Caco-2 (cell line): ENCODE measurements around the gene FGF1. TPM values are rescaled to one million over a fixed set of nuclear protein-coding genes. Genes with fewer than 3 reads are reported as not detected.

Source experiments
- BruUV-seq: library from RNA; stranded (reverse); fragments of 400-500 nt; replicated peaks from 2 replicates; lab custom pipeline; 2021; lab: Mats Ljungman, UMichigan
- CTCF ChIA-PET: fragments of 300-600 bp; sonication (Branson Sonifier 250); formaldehyde crosslinking; loops from one replicate; lab custom pipeline; 2022; ENCODE audit warnings: antibody characterized with exemption; lab: Charles Lee
- POLR2A ChIA-PET: fragments of 300-600 bp; sonication (Branson Sonifier 250); formaldehyde crosslinking; loops from one replicate; lab custom pipeline; 2022; ENCODE audit warnings: antibody characterized with exemption; lab: Charles Lee
- DNase-seq, 2 experiments: peaks; one replicate each; pipeline versions ENCODE4 v3.0.0 to v3.0.0-alpha.2; 2020 to 2022
- H3K27me3 ChIP-seq: replicated peaks from 2 replicates; pipeline ENCODE4 v1.6.0; 2011; ENCODE audit warnings: low read length; ENCODE audit not compliant: control insufficient read depth, insufficient read depth
- H3K36me3 ChIP-seq: 2 replicates; pipeline ENCODE4 v1.5.1; 2011; ENCODE audit warnings: low read length; ENCODE audit not compliant: control insufficient read depth, insufficient read depth
- H3K4me1 ChIP-seq: fragments of 250-450 bp; sonication (Bioruptor Pico); 2 replicates; pipeline ENCODE4 v1.5.1; 2020; ENCODE audit warnings: mild to moderate bottlenecking
- H3K4me3 ChIP-seq: 2 replicates; pipeline ENCODE4 v1.5.1; 2011; ENCODE audit warnings: low read depth, mild to moderate bottlenecking, control low read depth, low read length
- H3K9me3 ChIP-seq: fragments of 250-450 bp; sonication (Bioruptor Pico); 2 replicates; pipeline ENCODE4 v1.5.1; 2020; ENCODE audit warnings: mild to moderate bottlenecking, moderate library complexity
- H3K27ac Mint-ChIP-seq: one replicate; pipeline ENCODE4 v1.8.0; 2022; ENCODE audit warnings: mixed read lengths; ENCODE audit not compliant: unreplicated experiment
- H3K27me3 Mint-ChIP-seq: one replicate; pipeline ENCODE4 v1.8.0; 2022; ENCODE audit warnings: mixed read lengths; ENCODE audit not compliant: insufficient read depth, unreplicated experiment
- H3K36me3 Mint-ChIP-seq: one replicate; pipeline ENCODE4 v1.8.0; 2022; ENCODE audit warnings: mild to moderate bottlenecking, mixed read lengths; ENCODE audit not compliant: insufficient read depth, unreplicated experiment
- H3K4me1 Mint-ChIP-seq: one replicate; pipeline ENCODE4 v1.8.0; 2022; ENCODE audit warnings: low read depth, mixed read lengths; ENCODE audit not compliant: unreplicated experiment
- H3K4me3 Mint-ChIP-seq: one replicate; pipeline ENCODE4 v1.8.0; 2022; ENCODE audit warnings: mild to moderate bottlenecking, moderate library complexity, mixed read lengths; ENCODE audit not compliant: unreplicated experiment
- H3K9me3 Mint-ChIP-seq: one replicate; pipeline ENCODE4 v1.8.0; 2022; ENCODE audit warnings: mixed read lengths; ENCODE audit not compliant: unreplicated experiment
- intact Hi-C: fragments of 100-400 bp; cut with micrococcal nuclease; formaldehyde crosslinking; loops from one replicate; pipeline ENCODE4 v1.10.0; 2022; ENCODE audit not compliant: unreplicated experiment
- total RNA-seq: library from RNA; stranded (reverse); gene quantifications from 2 replicates; pipeline ENCODE4 v1.2.3, GENCODE V29; 2022
- TF ChIP-seq, protein P1 (sequence below), 2 experiments: fragments of 200-600 bp in 1 of 2; IDR thresholded peaks; 1 replicate in 1 of 2; 2 replicates in 1 of 2; pipeline versions ENCODE4 v1.5.1 to v1.8.0; 2011 to 2022; ENCODE audit warnings: antibody characterized with exemption in 1 of 2, control low read depth in 1 of 2, inconsistent platforms in 1 of 2, low read depth in 1 of 2, low read length in 1 of 2, mild to moderate bottlenecking in 1 of 2, moderate library complexity in 1 of 2; ENCODE audit not compliant: insufficient read depth in 1 of 2, severe bottlenecking in 1 of 2, unreplicated experiment in 1 of 2

Gene FGF1
- total RNA-seq, 1 experiment from 2014 or later: not detected

DNA sequence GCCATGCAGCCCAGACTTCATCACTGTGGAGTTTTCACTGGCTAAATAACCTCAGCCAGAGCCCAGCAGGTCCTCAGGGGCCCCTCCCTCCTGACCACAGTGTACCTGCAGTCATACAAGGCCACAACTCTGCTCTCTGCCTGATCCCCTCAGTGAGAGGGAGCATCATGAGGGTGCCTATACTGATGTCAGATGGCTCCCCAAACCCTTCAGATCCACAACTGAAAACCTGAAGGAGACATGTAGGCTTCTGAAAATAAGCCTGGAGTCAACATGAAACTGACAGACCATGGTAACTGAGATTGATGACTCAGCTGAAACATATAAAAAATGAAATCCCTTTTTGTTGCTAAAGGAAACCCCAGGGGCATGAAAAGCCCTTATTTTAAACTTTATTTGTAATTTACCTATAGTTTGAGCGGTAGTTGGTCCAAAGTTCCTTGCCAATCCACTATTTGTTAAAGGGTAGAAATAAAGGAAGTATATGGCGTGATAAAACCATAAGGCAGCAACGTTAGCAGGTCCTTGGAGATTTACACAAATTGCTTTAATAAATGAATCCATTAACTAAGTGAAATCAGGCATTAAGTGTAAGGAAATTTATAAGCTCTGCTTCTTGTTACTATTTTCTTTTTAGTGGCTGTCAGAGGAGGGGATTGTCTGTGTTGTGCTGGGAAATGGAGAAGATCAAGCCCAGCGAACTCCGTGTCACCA lies 68.3 kb downstream of the FGF1 start:
- POLR2A ChIA-PET: no interaction called here
- CTCF ChIA-PET: no interaction called here

DNA sequence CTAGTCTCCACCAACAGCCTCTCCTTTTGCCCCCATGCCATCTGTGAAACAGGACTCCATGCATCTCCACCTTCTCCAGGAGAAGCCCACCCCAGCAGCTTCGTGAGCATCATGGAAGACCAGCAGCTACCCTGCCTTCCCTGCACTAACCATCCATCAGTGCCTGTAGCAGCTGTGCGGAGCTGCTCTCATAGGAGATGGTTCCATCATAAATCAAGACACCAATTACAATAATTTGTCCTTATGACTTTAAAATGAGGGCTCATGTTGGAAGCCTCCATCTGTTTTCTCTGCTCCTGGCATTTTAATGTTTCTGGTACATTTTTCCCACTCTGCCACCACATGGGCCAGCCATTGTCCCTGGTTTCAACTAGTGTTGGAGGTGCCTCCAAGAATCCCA lies 69.9 kb downstream of the FGF1 start:
- intact Hi-C loops: no loop called here
- H3K27ac Mint-ChIP-seq: no peak overlapping the region
- TF ChIP-seq, protein P1, sequence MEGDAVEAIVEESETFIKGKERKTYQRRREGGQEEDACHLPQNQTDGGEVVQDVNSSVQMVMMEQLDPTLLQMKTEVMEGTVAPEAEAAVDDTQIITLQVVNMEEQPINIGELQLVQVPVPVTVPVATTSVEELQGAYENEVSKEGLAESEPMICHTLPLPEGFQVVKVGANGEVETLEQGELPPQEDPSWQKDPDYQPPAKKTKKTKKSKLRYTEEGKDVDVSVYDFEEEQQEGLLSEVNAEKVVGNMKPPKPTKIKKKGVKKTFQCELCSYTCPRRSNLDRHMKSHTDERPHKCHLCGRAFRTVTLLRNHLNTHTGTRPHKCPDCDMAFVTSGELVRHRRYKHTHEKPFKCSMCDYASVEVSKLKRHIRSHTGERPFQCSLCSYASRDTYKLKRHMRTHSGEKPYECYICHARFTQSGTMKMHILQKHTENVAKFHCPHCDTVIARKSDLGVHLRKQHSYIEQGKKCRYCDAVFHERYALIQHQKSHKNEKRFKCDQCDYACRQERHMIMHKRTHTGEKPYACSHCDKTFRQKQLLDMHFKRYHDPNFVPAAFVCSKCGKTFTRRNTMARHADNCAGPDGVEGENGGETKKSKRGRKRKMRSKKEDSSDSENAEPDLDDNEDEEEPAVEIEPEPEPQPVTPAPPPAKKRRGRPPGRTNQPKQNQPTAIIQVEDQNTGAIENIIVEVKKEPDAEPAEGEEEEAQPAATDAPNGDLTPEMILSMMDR (IDR thresholded peaks at IDR 0.05; ENCODE audit: insufficient read depth in 1 of 2, low read depth in 1 of 2, low read length in 1 of 2, severe bottlenecking in 1 of 2, unreplicated experiment in 1 of 2): no peak
- DNase-seq: no peak
- peaks cover 8% of the 10 kb centered on the region for H3K27me3 Mint-ChIP-seq
- H3K4me1 Mint-ChIP-seq: no peaks in the 10 kb centered on the region
- ChIA-PET CTCF (no interaction called here), POLR2A (no interaction called here)
- no peaks in the 10 kb centered on the region for H3K36me3 Mint-ChIP-seq
- no peaks in the 10 kb centered on the region for H3K27me3 ChIP-seq
- no peaks in the 10 kb centered on the region for H3K9me3 Mint-ChIP-seq
- H3K4me3 Mint-ChIP-seq: no peak overlapping the region
- H3K4me1 ChIP-seq: no peaks in the 10 kb centered on the region
- no peaks in the 10 kb centered on the region for H3K36me3 ChIP-seq
- no peak overlapping the region for H3K4me3 ChIP-seq
- BruUV-seq: no TSS peak
- peaks cover 6% of the 10 kb centered on the region; the same call in 1 of the 2 replicates for H3K9me3 ChIP-seq

More for the DNA sequence above, 68.3 kb downstream of the FGF1 start:
- H3K4me1 ChIP-seq: no peaks in the 10 kb centered on the region
- Mint-ChIP-seq H3K4me3 (no peak overlapping the region), H3K27ac (no peak overlapping the region), H3K9me3 (no peaks in the 10 kb centered on the region), H3K27me3 (peaks cover 8% of the 10 kb centered on the region), H3K4me1 (no peaks in the 10 kb centered on the region), H3K36me3 (no peaks in the 10 kb centered on the region)
- TF ChIP-seq, protein P1 (IDR thresholded peaks at IDR 0.05; ENCODE audit: insufficient read depth in 1 of 2, low read depth in 1 of 2, low read length in 1 of 2, severe bottlenecking in 1 of 2, unreplicated experiment in 1 of 2): no peak
- H3K4me3 ChIP-seq: no peak overlapping the region
- intact Hi-C loops: no loop called here
- H3K27me3 ChIP-seq: no peaks in the 10 kb centered on the region
- H3K9me3 ChIP-seq: peaks cover 6% of the 10 kb centered on the region; the same call in 1 of the 2 replicates
- no TSS peak for BruUV-seq
- no peak for DNase-seq
- no peaks in the 10 kb centered on the region for H3K36me3 ChIP-seq

DNA sequence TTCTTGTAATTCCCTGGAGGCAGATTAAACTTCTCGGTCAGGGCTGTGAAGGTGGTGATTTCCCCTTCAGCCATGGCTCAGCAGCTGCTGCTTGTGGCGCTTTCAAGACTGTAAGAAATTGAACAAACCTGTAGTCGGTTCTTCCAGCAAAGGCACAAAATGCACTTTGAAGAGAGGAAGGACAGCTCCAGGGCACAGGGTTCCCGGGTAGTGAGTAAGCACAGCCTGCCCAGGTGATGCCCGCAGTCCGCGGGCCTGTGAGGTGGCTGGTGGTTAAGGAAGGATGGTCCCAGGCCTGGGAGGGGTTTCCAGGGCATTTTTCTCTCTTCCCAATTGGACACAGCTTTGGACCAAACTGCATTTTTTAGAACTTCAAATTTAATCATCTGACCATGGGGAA lies 71.8 kb downstream of the FGF1 start:
- BruUV-seq: no TSS peak
- intact Hi-C loops: no loop called here
- H3K4me3 ChIP-seq: no peak overlapping the region
- TF ChIP-seq, protein P1 (IDR thresholded peaks at IDR 0.05; ENCODE audit: insufficient read depth in 1 of 2, low read depth in 1 of 2, low read length in 1 of 2, severe bottlenecking in 1 of 2, unreplicated experiment in 1 of 2): no peak
- H3K27me3 ChIP-seq: no peaks in the 10 kb centered on the region
- H3K9me3 ChIP-seq: no peaks in the 10 kb centered on the region
- Mint-ChIP-seq H3K4me3 (no peak overlapping the region), H3K4me1 (no peaks in the 10 kb centered on the region), H3K27me3 (peaks cover 12% of the 10 kb centered on the region), H3K36me3 (no peaks in the 10 kb centered on the region), H3K9me3 (no peaks in the 10 kb centered on the region), H3K27ac (no peak overlapping the region)
- DNase-seq: no peak
- CTCF ChIA-PET: no interaction called here
- H3K36me3 ChIP-seq: no peaks in the 10 kb centered on the region
- POLR2A ChIA-PET: no interaction called here
- no peaks in the 10 kb centered on the region for H3K4me1 ChIP-seq
